RWPE1 (cell line): ENCODE measurements around the gene DNMT3A.

ENCODE experiments used
- CTCF ChIA-PET: fragments of 350-600 bp; sonication (Branson Sonifier 250); formaldehyde crosslinking; extraction: SDS; loops from one replicate; lab custom pipeline; 2021; lab: Yijun Ruan, JAX
- POLR2A ChIA-PET: fragments of 400-600 bp; formaldehyde crosslinking; extraction: SDS; loops from one replicate; lab custom pipeline; 2020; ENCODE audit warnings: antibody characterized with exemption; ENCODE audit not compliant: low non-redundant PET; lab: Yijun Ruan, JAX
- DNase-seq: peaks from one replicate; pipeline ENCODE4 v3.0.0; 2012; ENCODE audit warnings: low spot score
- H3K27ac ChIP-seq: fragments of 450-650 bp; 2 replicates; pipeline ENCODE4 v1.5.1; 2017
- CTCF ChIP-seq: fragments of 450-650 bp; conservative IDR thresholded peaks from 2 replicates; pipeline ENCODE4 v1.5.1; 2017; ENCODE audit warnings: low read depth, mild to moderate bottlenecking

DNMT3A gene

GRCh38 chr2:25383806-25384205, 42.1 kb upstream of the DNMT3A start:
- POLR2A ChIA-PET: no interaction called here
- CTCF ChIA-PET: interaction anchor here (0.6 to 1.0 kb wide), 3 partner anchors 8 to 220 kb away, joined by 3 to 5 read pairs (median 3); no protein-coding TSS in a partner anchor

GRCh38 chr2:25381502-25381901, 39.8 kb upstream of the DNMT3A start:
- TF ChIP-seq CTCF: no peak
- POLR2A ChIA-PET: no interaction called here
- DNase-seq: no peak
- no peak overlapping the region for H3K27ac ChIP-seq
- CTCF ChIA-PET: interaction anchor here (0.6 kb wide), 1 partner anchor 130 kb away, joined by 3 read pairs; no protein-coding TSS in a partner anchor

More at GRCh38 chr2:25383806-25384205, 42.1 kb upstream of the DNMT3A start:
- no peak for TF ChIP-seq CTCF
- no peak for DNase-seq
- no peak overlapping the region for H3K27ac ChIP-seq

- ChIA-PET POLR2A (no interaction called here), CTCF (interaction anchor here (0.6 to 1.2 kb wide), 3 partner anchors 8 to 131 kb away, joined by 3 to 5 read pairs (median 4); no protein-coding TSS in a partner anchor)
- TF ChIP-seq CTCF: no peak
- H3K27ac ChIP-seq: no peak overlapping the region
- DNase-seq: no peak
These were observed 39.1 kb upstream of the DNMT3A start for GRCh38 chr2:25380586-25381375.

GRCh38 chr2:25380023-25380422, 38.3 kb upstream of the DNMT3A start:
- TF ChIP-seq CTCF: no peak
- CTCF ChIA-PET: interaction anchor here (1.2 kb wide), 1 partner anchor 9 kb away, joined by 5 read pairs; no protein-coding TSS in a partner anchor
- DNase-seq: no peak
- no peak overlapping the region for H3K27ac ChIP-seq
- POLR2A ChIA-PET: no interaction called here

- POLR2A ChIA-PET: no interaction called here
- CTCF ChIA-PET: no interaction called here
- DNase-seq: no peak
- H3K27ac ChIP-seq: no peak overlapping the region
- TF ChIP-seq CTCF: no peak
These were observed 37.8 kb upstream of the DNMT3A start for GRCh38 chr2:25379535-25379934.

- POLR2A ChIA-PET: no interaction called here
- TF ChIP-seq CTCF: no peak
- no peak for DNase-seq
- H3K27ac ChIP-seq: peak overlapping the region; percentile 88; the same call in 1 of the 2 replicates
- CTCF ChIA-PET: interaction anchor here (1.0 kb wide), 1 partner anchor 17 kb away, joined by 4 read pairs; no protein-coding TSS in a partner anchor
These were observed 37.2 kb upstream of the DNMT3A start for GRCh38 chr2:25378731-25379490.
